ENCODE data around the gene NINJ1.

GRCh38 chr9:93085676-93086075 is 48.4 kb downstream of the NINJ1 start:
- TF ChIP-seq CTCF (IDR thresholded peaks at IDR 0.05; ENCODE audit: insufficient read depth, low read length, poor library complexity, severe bottlenecking) = no peak
- TF ChIP-seq EZH2phosphoT487 (conservative IDR thresholded peaks at IDR 0.05; ENCODE audit: low read length) = no peak

All from SU-DHL-6 (cell line).